GM12878 (cell line): ENCODE measurements around the gene TSPAN11. TPM values are rescaled to one million over a fixed set of nuclear protein-coding genes. Genes with fewer than 3 reads are reported as not detected.

Experiments used
- ATAC-seq: fragments of 200-7000 bp; cut with Tn5 transposase; 3 replicates; pipeline ENCODE4 v1.9.1; 2020; ENCODE audit warnings: mild to moderate bottlenecking, moderate library complexity
- BruUV-seq: library from RNA; stranded (reverse); fragments of 400-500 nt; replicated peaks from 2 replicates; lab custom pipeline; 2021; lab: Mats Ljungman, UMichigan
- CTCF ChIA-PET: fragments of 300-600 bp; sonication (Branson Sonifier 250); formaldehyde crosslinking; extraction: SDS; loops from one replicate; lab custom pipeline; 2021; ENCODE audit warnings: inconsistent platforms; lab: Yijun Ruan, JAX
- POLR2A ChIA-PET: fragments of 350-600 bp; formaldehyde crosslinking; extraction: SDS; loops from one replicate; lab custom pipeline; 2021; ENCODE audit warnings: inconsistent platforms; lab: Charles Lee
- RAD21 ChIA-PET: fragments of 300-600 bp; sonication (Branson Sonifier 250); formaldehyde crosslinking; loops from one replicate; lab custom pipeline; 2023; ENCODE audit warnings: antibody characterized with exemption; ENCODE audit not compliant: unreplicated experiment; lab: Charles Lee
- SMC1A ChIA-PET: fragments of 300-600 bp; sonication (Branson Sonifier 250); formaldehyde crosslinking; loops from one replicate; lab custom pipeline; 2023; ENCODE audit not compliant: unreplicated experiment, uncharacterized antibody; lab: Charles Lee
- DNase-seq: peaks from one replicate; pipeline ENCODE4 v3.0.0-alpha.2; 2011; ENCODE audit warnings: low read depth, low spot score
- FAIRE-seq: peaks from 3 replicates; lab custom pipeline; 2011; peaks lifted over from hg19 to GRCh38; lab: Jason Lieb, UNC
- H2AFZ ChIP-seq: 2 replicates; pipeline ENCODE4 v1.6.0; 2011; ENCODE audit warnings: low read depth, low read length, control low read depth; ENCODE audit not compliant: control insufficient read depth
- H3K27ac ChIP-seq: 2 replicates; pipeline ENCODE4 v1.5.1; 2011; ENCODE audit warnings: control low read depth; ENCODE audit not compliant: control insufficient read depth, insufficient read depth
- H3K27me3 ChIP-seq, 2 experiments: replicated peaks in 1 of 2; 2 replicates each; pipeline versions ENCODE4 v1.6.0 to v1.6.1; 2011; ENCODE audit warnings: low read length in 1 of 2; ENCODE audit not compliant: control insufficient read depth in 2 of 2, insufficient read depth in 2 of 2
- H3K36me3 ChIP-seq, 2 experiments: 2 replicates each; pipeline ENCODE4 v1.5.1; 2011; ENCODE audit warnings: low read length in 1 of 2; ENCODE audit not compliant: control insufficient read depth in 2 of 2, insufficient read depth in 2 of 2
- H3K4me1 ChIP-seq: 2 replicates; pipeline ENCODE4 v1.6.1; 2011; ENCODE audit warnings: mild to moderate bottlenecking, low read length, moderate library complexity, mixed read lengths; ENCODE audit not compliant: control insufficient read depth, insufficient read depth
- H3K4me2 ChIP-seq: 2 replicates; pipeline ENCODE4 v1.6.0; 2011; ENCODE audit warnings: control low read depth; ENCODE audit not compliant: control insufficient read depth, insufficient read depth
- H3K4me3 ChIP-seq: fragments of 200-600 bp; sonication (generic); 2 replicates; pipeline ENCODE4 v1.5.1; 2016
- H3K79me2 ChIP-seq: 2 replicates; pipeline ENCODE4 v1.6.0; 2011; ENCODE audit warnings: low read length; ENCODE audit not compliant: control insufficient read depth, insufficient read depth
- H3K9ac ChIP-seq: 2 replicates; pipeline ENCODE4 v1.8.0; 2011; ENCODE audit warnings: low read length, control low read depth, mixed read lengths; ENCODE audit not compliant: control insufficient read depth, insufficient read depth
- H3K9me3 ChIP-seq: replicated peaks from 3 replicates; pipeline ENCODE4 v1.5.1; 2011; ENCODE audit warnings: mild to moderate bottlenecking, low read length; ENCODE audit not compliant: control insufficient read depth, insufficient read depth
- H4K20me1 ChIP-seq: 2 replicates; pipeline ENCODE4 v1.6.0; 2011; ENCODE audit not compliant: control insufficient read depth, insufficient read depth
- EED ChIP-seq: sonication (generic); IDR thresholded peaks from 2 replicates; pipeline ENCODE4 v1.6.1; 2016; ENCODE audit warnings: antibody characterized with exemption, low read depth
- EP300 ChIP-seq, 2 experiments: fragments of 150-350 bp in 1 of 2; IDR thresholded peaks; 2 replicates each; pipeline ENCODE4 v1.6.1; 2011 to 2012; ENCODE audit warnings: low read depth in 2 of 2, low read length in 2 of 2, borderline replicate concordance in 1 of 2, improper control_type of control experiment in 1 of 2, inconsistent platforms in 1 of 2; ENCODE audit not compliant: control insufficient read depth in 1 of 2
- IRF4 ChIP-seq: IDR thresholded peaks from 2 replicates; pipeline ENCODE4 v1.6.1; 2011; ENCODE audit warnings: low read depth, low read length
- MEF2A ChIP-seq: IDR thresholded peaks from 2 replicates; pipeline ENCODE4 v1.6.1; 2011; ENCODE audit warnings: low read depth, mild to moderate bottlenecking, low read length, moderate library complexity; ENCODE audit not compliant: insufficient read depth
- NFYB ChIP-seq: IDR thresholded peaks from 2 replicates; pipeline ENCODE4 v1.6.1; 2011; ENCODE audit warnings: low read depth, mild to moderate bottlenecking, low read length, improper control_type of control experiment, moderate library complexity; ENCODE audit not compliant: insufficient read depth
- PAX8 ChIP-seq: fragments of 450-650 bp; IDR thresholded peaks from 2 replicates; pipeline ENCODE4 v1.6.1; 2017; ENCODE audit warnings: mild to moderate bottlenecking, moderate library complexity
- TAF1 ChIP-seq: IDR thresholded peaks from 2 replicates; pipeline ENCODE4 v1.6.1; 2011; ENCODE audit warnings: mild to moderate bottlenecking, low read depth, low read length, borderline replicate concordance
- ZBTB33 ChIP-seq: fragments of 450-650 bp; IDR thresholded peaks from 2 replicates; pipeline ENCODE4 v1.6.1; 2017; ENCODE audit warnings: mild to moderate bottlenecking
- ZNF24 ChIP-seq: fragments of 450-650 bp; IDR thresholded peaks from 2 replicates; pipeline ENCODE4 v1.6.1; 2017; ENCODE audit warnings: antibody characterized with exemption, mild to moderate bottlenecking
- WGBS: methylation state at CpG from one replicate; pipeline ENCODE4 v1.1.6; 2016; ENCODE audit warnings: low lambda C conversion rate; ENCODE audit not compliant: insufficient replicate concordance, insufficient coverage; ENCODE audit errors: missing lambda C conversion rate; 5-methylcytosine and 5-hydroxymethylcytosine counted together
- in situ Hi-C: fragments of 300-500 bp; cut with MboI; formaldehyde crosslinking; loops from 9 replicates; pipeline ENCODE4 v1.14.3; 2018; ENCODE audit warnings: mixed read lengths
- intact Hi-C: fragments of 100-400 bp; cut with micrococcal nuclease; formaldehyde crosslinking; loops from one replicate; pipeline ENCODE4 v1.14.2; 2022; ENCODE audit not compliant: unreplicated experiment
- polyA plus RNA-seq, 11 experiments: library from polyadenylated mRNA; depleted of rRNA in 4 of 11; unstranded in 6 of 11; stranded (reverse) in 5 of 11; fragments of >200 nt; fragmentation: Nextera tagmentation in 4 of 11; fragmentation: Illumina TruSeq in 1 of 11; extraction: Ambion mirVana in 4 of 11; extraction: Trizol in 1 of 11; gene quantifications; 1 replicate in 1 of 11; 2 replicates in 10 of 11; pipeline versions ENCODE4 v1.2.1 to v1.2.3, GENCODE V29; 2011 to 2016; ENCODE audit warnings: inconsistent platforms in 2 of 11, missing spikeins in 2 of 11, low read depth in 1 of 11
- total RNA-seq, 4 experiments: library from RNA; depleted of rRNA in 3 of 4; stranded (reverse); fragments of >200 nt in 3 of 4; fragmentation: Illumina TruSeq in 1 of 4; extraction: Trizol in 1 of 4; gene quantifications; 2 replicates each; pipeline versions ENCODE4 v1.2.1 to v1.2.3, GENCODE V29; 2013 to 2021

Gene TSPAN11
- total and polyA plus RNA-seq, 10 of the 15 experiments (the other 5 are each of a cell fraction or from before 2014, with no cell fraction given): under 0.01 to 0.27 (median 0.04) TPM; not detected in 6

GRCh38 chr12:30976206-30976605 is 49.7 kb downstream of the TSPAN11 start:
- Histone ChIP-seq H3K4me1 (no peaks in the 10 kb centered on the region), H2AFZ (no peak overlapping the region)
- no TSS peak for BruUV-seq
- no peak for TF ChIP-seq NFYB
- no peak for TF ChIP-seq EP300 (IDR thresholded peaks at IDR 0.05; ENCODE audit: borderline replicate concordance in 1 of 2, control insufficient read depth in 1 of 2, low read depth in 2 of 2, low read length in 2 of 2)
- TF ChIP-seq TAF1: no peak
- TF ChIP-seq MEF2A: no peak
- TF ChIP-seq ZNF24: no peak
- no peak for TF ChIP-seq PAX8
- no peak for TF ChIP-seq IRF4
- no peak for TF ChIP-seq EED
- TF ChIP-seq ZBTB33: no peak
- TF ChIP-seq, all 136 proteins: peak for 0
- in situ Hi-C loops (no loop called here), intact Hi-C loops (no loop called here)
- CTCF ChIA-PET: no interaction called here
- Histone ChIP-seq H3K27me3 (no peaks in the 10 kb centered on the region; a peak in 1 of 4 replicates), H3K4me3 (no peak overlapping the region), H3K36me3 (no peaks in the 10 kb centered on the region), H3K9ac (no peak overlapping the region), H3K27ac (no peak overlapping the region), H4K20me1 (no peaks in the 10 kb centered on the region), H3K4me2 (no peak overlapping the region), H3K79me2 (no peaks in the 10 kb centered on the region), H3K9me3 (no peaks in the 10 kb centered on the region)
- ATAC-seq: no peak
- WGBS: 7% methylated on average over 7 of the region's 7 CpGs
- DNase-seq: no peak
- no peak for FAIRE-seq
- SMC1A ChIA-PET: no interaction called here
- POLR2A ChIA-PET: no interaction called here
- RAD21 ChIA-PET: no interaction called here
